Endodermal cell (in vitro differentiated cells): ENCODE data around the gene PLA2G15. TPM values are rescaled to one million over a fixed set of nuclear protein-coding genes. Genes with fewer than 3 reads are reported as not detected.

Source experiments
- DNase-seq: peaks from one replicate; pipeline ENCODE4 v3.0.0-alpha.2; 2017
- H3K27ac ChIP-seq: 2 replicates; pipeline ENCODE4 v1.5.1; 2013; ENCODE audit warnings: mild to moderate bottlenecking, low read depth, low read length, moderate library complexity
- H3K27me3 ChIP-seq: 2 replicates; pipeline ENCODE4 v1.6.1; 2013; ENCODE audit warnings: mild to moderate bottlenecking, low read length, moderate library complexity; ENCODE audit not compliant: insufficient read depth, control insufficient read depth, poor library complexity, severe bottlenecking
- H3K36me3 ChIP-seq: 2 replicates; pipeline ENCODE4 v1.7.0; 2013; ENCODE audit warnings: mild to moderate bottlenecking, low read length, moderate library complexity; ENCODE audit not compliant: control insufficient read depth, insufficient read depth
- H3K4me1 ChIP-seq: one replicate; pipeline ENCODE4 v1.7.0; 2013; ENCODE audit warnings: low read length; ENCODE audit not compliant: control insufficient read depth, insufficient read depth
- H3K4me3 ChIP-seq: 2 replicates; pipeline ENCODE4 v1.5.1; 2013; ENCODE audit warnings: mild to moderate bottlenecking, low read length, moderate library complexity
- H3K9ac ChIP-seq: 2 replicates; pipeline ENCODE4 v1.6.1; 2013; ENCODE audit warnings: mild to moderate bottlenecking, low read length, moderate library complexity; ENCODE audit not compliant: poor library complexity, severe bottlenecking; ENCODE audit errors: extremely low read depth
- H3K9me3 ChIP-seq: 2 replicates; pipeline ENCODE4 v1.6.1; 2013; ENCODE audit warnings: mild to moderate bottlenecking, low read length, moderate library complexity; ENCODE audit not compliant: control insufficient read depth
- H3K27ac Mint-ChIP-seq: 2 replicates; pipeline ENCODE4 v1.8.0; 2020; ENCODE audit warnings: mixed read lengths
- H3K27me3 Mint-ChIP-seq: 2 replicates; pipeline ENCODE4 v1.8.0; 2021; ENCODE audit warnings: mild to moderate bottlenecking, mixed read lengths; ENCODE audit not compliant: insufficient read depth
- H3K36me3 Mint-ChIP-seq: 2 replicates; pipeline ENCODE4 v1.8.0; 2020; ENCODE audit warnings: low read depth, mixed read lengths
- H3K4me1 Mint-ChIP-seq: 2 replicates; pipeline ENCODE4 v1.8.0; 2020; ENCODE audit warnings: mixed read lengths
- H3K4me3 Mint-ChIP-seq: 2 replicates; pipeline ENCODE4 v1.8.0; 2020; ENCODE audit warnings: mild to moderate bottlenecking, moderate library complexity, mixed read lengths
- H3K9me3 Mint-ChIP-seq: 2 replicates; pipeline ENCODE4 v1.8.0; 2020; ENCODE audit warnings: mild to moderate bottlenecking, mixed read lengths
- WGBS, 2 experiments: methylation state at CpG; one replicate each; pipeline versions ENCODE4 v1.1.5 to v1.1.7; 2013; ENCODE audit warnings: missing lambda C conversion rate in 2 of 2, mixed read lengths in 1 of 2; ENCODE audit not compliant: insufficient coverage in 1 of 2, insufficient read length in 1 of 2; 5-methylcytosine and 5-hydroxymethylcytosine counted together
- total RNA-seq, 2 donors: library from RNA; stranded (reverse); fragmentation: NEBNext Ultra II Directional in 1 of 2; extraction: Animal tissue kit (Norgen Biotek cat#: 25700) in 1 of 2; gene quantifications; 2 replicates in 1 of 2; 3 replicates in 1 of 2; pipeline ENCODE4 v1.2.1, GENCODE V29; 2021
- TF ChIP-seq, protein P1 (sequence below): fragments of 200-600 bp; sonication (generic); conservative IDR thresholded peaks from 2 replicates; pipeline ENCODE4 v1.5.0; 2021; ENCODE audit warnings: antibody characterized with exemption, mild to moderate bottlenecking

The PLA2G15 gene
- total RNA-seq, 2 donors from 2014 or later, result 8.7 to 10.0 TPM

DNA sequence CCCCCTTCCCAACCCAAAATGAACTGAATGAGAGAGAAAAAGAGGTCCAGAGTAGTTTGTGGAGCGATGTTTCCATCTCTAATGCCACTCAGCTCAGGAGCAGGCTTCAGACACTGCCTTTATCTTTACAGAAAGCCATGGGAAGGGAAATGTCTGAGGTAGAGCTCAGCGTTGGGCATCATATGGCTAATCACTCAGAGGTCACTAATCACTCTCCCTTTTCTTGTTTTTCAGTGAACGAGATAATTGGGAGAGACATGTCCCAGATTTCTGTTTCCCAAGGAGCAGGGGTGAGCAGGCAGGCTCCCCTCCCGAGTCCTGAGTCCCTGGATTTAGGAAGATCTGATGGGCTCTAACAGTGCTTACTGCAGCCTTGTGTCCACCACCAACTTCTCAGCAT lies 19.1 kb upstream of the PLA2G15 start:
- no peak for DNase-seq
- 85 to 88% methylated on average over 3 to 4 of the region's 4 CpGs for WGBS, 2 experiments
- no peak overlapping the region for H3K4me3 ChIP-seq
- no peak overlapping the region for H3K9ac ChIP-seq
- no peaks in the 10 kb centered on the region for H3K4me1 ChIP-seq
- Mint-ChIP-seq H3K4me3 (no peak overlapping the region), H3K4me1 (peaks cover 2% of the 10 kb centered on the region), H3K36me3 (peaks cover 21% of the 10 kb centered on the region), H3K27ac (no peak overlapping the region), H3K27me3 (no peaks in the 10 kb centered on the region), H3K9me3 (no peaks in the 10 kb centered on the region)
- no peaks in the 10 kb centered on the region for H3K27me3 ChIP-seq
- no peaks in the 10 kb centered on the region for H3K9me3 ChIP-seq
- H3K36me3 ChIP-seq, result peaks cover 26% of the 10 kb centered on the region
- TF ChIP-seq, protein P1, sequence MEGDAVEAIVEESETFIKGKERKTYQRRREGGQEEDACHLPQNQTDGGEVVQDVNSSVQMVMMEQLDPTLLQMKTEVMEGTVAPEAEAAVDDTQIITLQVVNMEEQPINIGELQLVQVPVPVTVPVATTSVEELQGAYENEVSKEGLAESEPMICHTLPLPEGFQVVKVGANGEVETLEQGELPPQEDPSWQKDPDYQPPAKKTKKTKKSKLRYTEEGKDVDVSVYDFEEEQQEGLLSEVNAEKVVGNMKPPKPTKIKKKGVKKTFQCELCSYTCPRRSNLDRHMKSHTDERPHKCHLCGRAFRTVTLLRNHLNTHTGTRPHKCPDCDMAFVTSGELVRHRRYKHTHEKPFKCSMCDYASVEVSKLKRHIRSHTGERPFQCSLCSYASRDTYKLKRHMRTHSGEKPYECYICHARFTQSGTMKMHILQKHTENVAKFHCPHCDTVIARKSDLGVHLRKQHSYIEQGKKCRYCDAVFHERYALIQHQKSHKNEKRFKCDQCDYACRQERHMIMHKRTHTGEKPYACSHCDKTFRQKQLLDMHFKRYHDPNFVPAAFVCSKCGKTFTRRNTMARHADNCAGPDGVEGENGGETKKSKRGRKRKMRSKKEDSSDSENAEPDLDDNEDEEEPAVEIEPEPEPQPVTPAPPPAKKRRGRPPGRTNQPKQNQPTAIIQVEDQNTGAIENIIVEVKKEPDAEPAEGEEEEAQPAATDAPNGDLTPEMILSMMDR, result no peak
- H3K27ac ChIP-seq, result no peak overlapping the region

DNA sequence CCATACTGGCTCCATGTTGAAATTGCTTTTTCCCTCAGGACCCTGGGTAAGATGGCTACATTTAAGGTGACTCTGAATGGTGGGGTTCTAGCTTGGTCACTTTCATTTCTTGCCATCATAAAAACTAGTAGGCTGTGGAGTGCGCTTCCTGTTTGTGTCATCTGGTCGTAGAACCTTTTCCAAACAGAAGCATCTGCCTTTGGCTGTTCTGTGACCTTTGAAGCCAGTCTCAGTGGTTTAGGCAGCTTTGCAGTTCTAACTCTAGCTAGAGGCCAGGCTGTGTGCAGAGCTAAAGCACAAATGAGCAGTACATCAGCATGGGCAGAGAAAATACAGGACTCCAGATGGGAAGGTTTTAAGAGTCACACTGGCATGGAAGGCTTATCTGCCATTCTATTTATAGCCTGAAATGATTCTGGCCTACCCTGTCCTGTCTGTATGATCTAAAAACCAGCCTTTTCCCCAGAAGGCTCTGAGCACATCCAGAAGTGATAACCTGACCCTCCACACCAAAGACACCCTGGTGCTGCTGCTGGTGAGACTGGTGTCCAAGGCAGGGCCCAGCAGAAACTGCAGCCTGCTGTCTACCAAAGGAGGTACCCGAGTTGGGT lies 17.9 kb upstream of the PLA2G15 start:
- no peak overlapping the region for H3K4me3 ChIP-seq
- Mint-ChIP-seq H3K9me3 (no peaks in the 10 kb centered on the region), H3K36me3 (peaks cover 32% of the 10 kb centered on the region), H3K4me1 (no peaks in the 10 kb centered on the region), H3K27me3 (no peaks in the 10 kb centered on the region), H3K4me3 (no peak overlapping the region), H3K27ac (no peak overlapping the region)
- DNase-seq, result peak; percentile 7
- H3K27me3 ChIP-seq, result no peaks in the 10 kb centered on the region
- H3K9ac ChIP-seq, result no peak overlapping the region
- no peaks in the 10 kb centered on the region for H3K4me1 ChIP-seq
- H3K9me3 ChIP-seq, result no peaks in the 10 kb centered on the region
- WGBS, 2 experiments, result 94% methylated on average over 2 to 3 of the region's 3 CpGs
- no peak overlapping the region for H3K27ac ChIP-seq
- H3K36me3 ChIP-seq, result peaks cover 37% of the 10 kb centered on the region
- TF ChIP-seq, protein P1, result no peak

DNA sequence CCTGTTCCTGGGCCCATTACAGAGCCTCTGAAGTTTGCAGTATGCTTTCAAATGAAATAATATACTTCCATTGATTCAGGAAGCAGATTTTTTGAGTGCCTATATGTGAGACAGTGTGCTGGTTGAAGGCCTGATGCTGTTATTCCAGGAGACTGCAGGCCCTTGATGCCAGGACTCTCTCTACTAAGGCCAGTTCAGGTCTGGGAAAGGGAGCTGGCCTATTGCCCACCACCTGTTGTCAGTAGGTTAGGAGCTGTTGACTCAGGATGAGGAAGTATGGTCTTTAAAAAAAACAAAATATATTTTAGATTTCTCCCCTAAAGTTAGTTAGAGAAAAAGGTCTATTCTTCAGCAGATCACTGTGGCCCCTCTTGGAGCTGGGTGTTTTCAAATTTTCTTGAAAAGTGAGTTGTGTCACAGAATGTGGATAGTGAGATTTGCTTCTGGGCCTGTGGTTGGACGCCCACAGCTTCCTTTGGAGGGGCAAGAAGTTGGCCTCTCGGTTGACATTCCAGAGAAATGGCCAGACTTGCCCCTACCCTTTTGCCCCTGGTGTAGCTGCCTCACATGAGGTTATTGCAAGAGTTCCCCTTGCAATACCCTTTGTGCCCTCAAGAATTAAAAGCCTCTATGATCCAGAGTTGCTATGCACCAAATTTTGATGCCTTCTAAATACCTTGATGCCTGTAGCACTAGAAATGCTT lies 17.2 kb upstream of the PLA2G15 start:
- Histone ChIP-seq H3K9ac (no peak overlapping the region), H3K4me3 (no peak overlapping the region), H3K36me3 (peaks cover 44% of the 10 kb centered on the region), H3K27me3 (no peaks in the 10 kb centered on the region), H3K27ac (no peak overlapping the region), H3K9me3 (no peaks in the 10 kb centered on the region), H3K4me1 (no peaks in the 10 kb centered on the region)
- H3K9me3 Mint-ChIP-seq, result no peaks in the 10 kb centered on the region
- H3K27me3 Mint-ChIP-seq, result no peaks in the 10 kb centered on the region
- TF ChIP-seq, protein P1, result no peak
- H3K36me3 Mint-ChIP-seq, result peaks cover 33% of the 10 kb centered on the region
- no peak overlapping the region for H3K4me3 Mint-ChIP-seq
- no peaks in the 10 kb centered on the region for H3K4me1 Mint-ChIP-seq
- DNase-seq, result peak; percentile 18
- WGBS, 2 experiments, result 91% methylated on average over 2 of the region's 2 CpGs; no CpG with 5 or more reads in 1 of the 2 experiments
- no peak overlapping the region for H3K27ac Mint-ChIP-seq
